ENCODE measurements around the gene FURIN.

Gene FURIN

GRCh38 chr15:90880381-90881145 lies 12.2 kb downstream of the FURIN start:
- FAIRE-seq (no peak), DNase-seq (ENCODE audit: insufficient read length, low spot score) (no peak)
- TF ChIP-seq CTCF (IDR thresholded peaks at IDR 0.05; ENCODE audit: insufficient read depth, missing control alignments) = no peak

DNA sequence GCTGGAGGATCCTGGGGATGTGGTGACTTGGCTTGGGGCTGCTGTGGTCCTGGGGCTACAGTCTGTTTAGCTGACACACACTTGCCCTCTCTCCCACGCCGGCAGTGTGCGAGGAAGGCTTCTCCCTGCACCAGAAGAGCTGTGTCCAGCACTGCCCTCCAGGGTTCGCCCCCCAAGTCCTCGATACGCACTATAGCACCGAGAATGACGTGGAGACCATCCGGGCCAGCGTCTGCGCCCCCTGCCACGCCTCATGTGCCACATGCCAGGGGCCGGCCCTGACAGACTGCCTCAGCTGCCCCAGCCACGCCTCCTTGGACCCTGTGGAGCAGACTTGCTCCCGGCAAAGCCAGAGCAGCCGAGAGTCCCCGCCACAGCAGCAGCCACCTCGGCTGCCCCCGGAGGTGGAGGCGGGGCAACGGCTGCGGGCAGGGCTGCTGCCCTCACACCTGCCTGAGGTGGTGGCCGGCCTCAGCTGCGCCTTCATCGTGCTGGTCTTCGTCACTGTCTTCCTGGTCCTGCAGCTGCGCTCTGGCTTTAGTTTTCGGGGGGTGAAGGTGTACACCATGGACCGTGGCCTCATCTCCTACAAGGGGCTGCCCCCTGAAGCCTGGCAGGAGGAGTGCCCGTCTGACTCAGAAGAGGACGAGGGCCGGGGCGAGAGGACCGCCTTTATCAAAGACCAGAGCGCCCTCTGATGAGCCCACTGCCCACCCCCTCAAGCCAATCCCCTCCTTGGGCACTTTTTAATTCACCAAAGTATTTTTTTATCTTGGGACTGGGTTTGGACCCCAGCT lies 13.0 kb downstream of the FURIN start:
- no peak for TF ChIP-seq CTCF (IDR thresholded peaks at IDR 0.05; ENCODE audit: insufficient read depth, missing control alignments)
- DNase-seq (ENCODE audit: insufficient read length, low spot score) = no peak
- no peak for FAIRE-seq

GRCh38 chr15:90881978-90882721 lies 13.8 kb downstream of the FURIN start:
- no peak for DNase-seq (ENCODE audit: insufficient read length, low spot score)
- FAIRE-seq = no peak
- no peak for TF ChIP-seq CTCF (IDR thresholded peaks at IDR 0.05; ENCODE audit: insufficient read depth, missing control alignments)

DNA sequence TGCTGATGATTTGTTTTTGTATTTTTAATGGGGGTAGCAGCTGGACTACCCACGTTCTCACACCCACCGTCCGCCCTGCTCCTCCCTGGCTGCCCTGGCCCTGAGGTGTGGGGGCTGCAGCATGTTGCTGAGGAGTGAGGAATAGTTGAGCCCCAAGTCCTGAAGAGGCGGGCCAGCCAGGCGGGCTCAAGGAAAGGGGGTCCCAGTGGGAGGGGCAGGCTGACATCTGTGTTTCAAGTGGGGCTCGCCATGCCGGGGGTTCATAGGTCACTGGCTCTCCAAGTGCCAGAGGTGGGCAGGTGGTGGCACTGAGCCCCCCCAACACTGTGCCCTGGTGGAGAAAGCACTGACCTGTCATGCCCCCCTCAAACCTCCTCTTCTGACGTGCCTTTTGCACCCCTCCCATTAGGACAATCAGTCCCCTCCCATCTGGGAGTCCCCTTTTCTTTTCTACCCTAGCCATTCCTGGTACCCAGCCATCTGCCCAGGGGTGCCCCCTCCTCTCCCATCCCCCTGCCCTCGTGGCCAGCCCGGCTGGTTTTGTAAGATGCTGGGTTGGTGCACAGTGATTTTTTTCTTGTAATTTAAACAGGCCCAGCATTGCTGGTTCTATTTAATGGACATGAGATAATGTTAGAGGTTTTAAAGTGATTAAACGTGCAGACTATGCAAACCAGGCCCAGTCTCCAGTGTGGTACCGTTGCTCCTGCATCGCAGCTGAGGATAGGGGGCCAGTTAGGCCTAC lies 14.6 kb downstream of the FURIN start:
- FAIRE-seq (no peak), DNase-seq (ENCODE audit: insufficient read length, low spot score) (no peak)
- no peak for TF ChIP-seq CTCF (IDR thresholded peaks at IDR 0.05; ENCODE audit: insufficient read depth, missing control alignments)

DNA sequence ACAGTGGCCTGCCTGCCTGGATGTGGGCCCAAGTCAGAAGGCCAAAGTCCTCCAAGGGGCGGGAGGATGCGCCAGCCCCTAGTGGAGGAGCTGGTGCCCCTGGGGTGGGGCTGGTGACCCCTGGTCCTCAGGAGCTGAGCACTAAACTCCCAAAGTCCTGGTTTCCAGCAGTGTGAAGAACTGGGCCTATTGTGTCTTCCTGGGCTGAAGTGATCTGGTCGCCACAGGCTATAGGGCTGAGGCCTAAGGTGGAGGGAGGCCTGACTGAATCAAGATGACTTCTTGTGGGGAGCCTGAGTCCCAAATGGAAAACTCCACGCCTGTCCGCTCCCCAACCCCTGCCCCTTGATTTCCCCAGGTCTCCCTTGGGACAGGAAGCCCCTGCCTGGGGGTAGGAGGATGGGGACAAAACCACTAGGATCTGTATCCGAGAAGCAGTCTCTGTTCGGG lies 15.2 kb downstream of the FURIN start:
- TF ChIP-seq CTCF (IDR thresholded peaks at IDR 0.05; ENCODE audit: insufficient read depth, missing control alignments) = no peak
- FAIRE-seq = no peak
- no peak for DNase-seq (ENCODE audit: insufficient read length, low spot score)

GRCh38 chr15:90883976-90884718 lies 15.8 kb downstream of the FURIN start, which contains the start of gene FES:
Gene FES (plus strand): TSS chr15:90884504. CDS start chr15:90885046, 542 bp downstream.
- TF ChIP-seq CTCF (IDR thresholded peaks at IDR 0.05; ENCODE audit: insufficient read depth, missing control alignments) = no peak
- no peak for FAIRE-seq
- no peak for DNase-seq (ENCODE audit: insufficient read length, low spot score)

Data from D721Med (cell line).